GM21526 (cell line): Measurements from ENCODE around the gene TTLL8.

Experiments
- ATAC-seq: cut with Tn5 transposase; IDR thresholded peaks from one replicate; pipeline ENCODE4 v1.9.1; 2021; ENCODE audit warnings: moderate library complexity; ENCODE audit not compliant: unreplicated experiment, low FRiP score

TTLL8 gene

DNA sequence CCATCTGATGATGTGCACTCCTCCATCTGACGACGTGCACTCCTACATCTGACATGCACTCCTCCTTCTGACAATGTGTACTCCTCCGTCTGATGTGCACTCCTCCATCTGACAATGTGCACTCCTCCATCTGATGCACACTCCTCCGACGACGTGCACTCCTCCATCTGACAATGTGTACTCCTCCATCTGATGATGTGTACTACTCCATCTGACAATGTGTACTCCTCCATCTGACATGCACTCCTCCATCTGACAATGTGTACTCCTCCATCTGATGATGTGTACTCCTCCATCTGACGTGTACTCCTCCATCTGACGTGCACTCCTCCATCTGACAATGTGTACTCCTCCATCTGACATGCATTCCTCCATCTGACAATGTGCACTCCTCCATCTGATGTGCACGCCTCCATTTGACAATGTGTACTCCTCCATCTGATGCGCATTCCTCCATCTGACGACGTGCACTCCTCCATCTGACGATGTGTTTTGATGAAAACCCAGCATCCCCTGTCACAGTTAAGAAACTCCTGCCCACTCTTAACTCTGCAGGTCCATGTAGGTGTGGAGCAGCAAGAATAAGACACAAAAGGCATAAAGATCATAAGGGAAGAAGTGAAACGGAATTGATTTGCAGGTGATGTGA is 35.8 kb downstream of the TTLL8 start:
- no peak for ATAC-seq

DNA sequence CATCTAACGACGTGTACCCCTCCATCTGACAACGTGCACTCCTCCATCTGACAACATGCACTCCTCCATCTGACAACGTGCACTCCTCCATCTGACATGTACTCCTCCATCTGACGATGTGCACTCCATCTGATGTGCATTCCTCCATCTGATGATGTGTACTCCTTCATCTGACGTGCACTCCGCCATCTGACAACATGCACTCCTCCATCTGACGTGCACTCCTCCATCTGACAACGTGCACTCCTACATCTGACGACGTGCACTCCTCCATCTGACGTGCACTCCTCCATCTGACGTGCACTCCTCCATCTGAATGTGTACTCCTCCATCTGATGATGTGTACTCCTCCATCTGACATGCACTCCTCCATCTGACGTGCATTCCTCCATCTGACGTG is 37.5 kb downstream of the TTLL8 start:
- no peak for ATAC-seq

DNA sequence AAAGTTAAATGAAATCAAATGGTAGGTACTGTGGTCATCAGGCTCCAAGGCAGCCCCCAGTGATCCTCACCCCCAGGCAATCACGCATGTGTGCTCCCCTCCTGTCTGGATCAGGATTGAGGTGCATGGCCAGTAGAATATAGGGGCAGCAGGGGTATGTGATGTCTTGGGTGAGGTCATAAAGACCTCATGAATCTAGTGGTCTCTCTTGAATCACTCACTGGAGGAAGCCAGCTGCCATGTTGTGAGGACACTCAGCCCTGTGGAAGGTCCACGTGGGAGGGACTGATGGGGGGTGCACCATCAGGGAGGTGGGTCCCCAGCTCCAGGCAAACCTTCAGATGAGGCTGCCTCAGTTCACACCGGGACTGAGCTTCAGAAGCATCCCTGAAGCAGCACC is 38.8 kb downstream of the TTLL8 start:
- ATAC-seq = no peak

DNA sequence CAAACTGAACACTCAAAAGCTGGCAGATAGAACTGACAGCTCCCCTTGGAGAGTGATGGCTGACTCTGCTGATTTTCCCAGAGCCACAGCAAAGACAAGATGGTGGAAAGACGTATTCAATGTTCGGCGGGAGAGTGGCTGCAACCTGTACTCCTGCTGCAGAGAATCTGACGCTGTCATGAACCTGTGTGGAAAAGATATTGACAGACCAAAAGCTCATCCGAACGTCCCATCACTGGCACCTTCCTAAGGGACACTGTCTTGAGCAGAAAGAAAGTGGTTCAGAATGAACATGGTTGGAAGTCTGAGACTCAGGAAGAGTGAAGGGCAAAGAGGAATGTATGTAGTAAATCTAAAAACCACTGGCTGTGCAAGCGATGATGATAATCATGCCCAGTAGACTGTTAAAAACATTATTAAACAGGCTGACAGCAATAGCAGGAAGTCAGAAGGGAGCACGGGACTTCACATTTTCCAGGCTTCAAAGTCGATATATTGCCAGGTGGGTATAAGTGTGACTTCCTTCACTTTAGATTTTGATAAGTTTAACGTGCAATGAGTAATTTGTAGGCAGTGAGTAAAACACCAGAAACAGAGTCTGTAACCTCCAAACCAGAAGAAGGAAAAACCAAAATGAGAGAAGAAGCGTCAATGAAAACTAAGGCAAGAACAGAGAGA is 39.4 kb downstream of the TTLL8 start:
- no peak for ATAC-seq

DNA sequence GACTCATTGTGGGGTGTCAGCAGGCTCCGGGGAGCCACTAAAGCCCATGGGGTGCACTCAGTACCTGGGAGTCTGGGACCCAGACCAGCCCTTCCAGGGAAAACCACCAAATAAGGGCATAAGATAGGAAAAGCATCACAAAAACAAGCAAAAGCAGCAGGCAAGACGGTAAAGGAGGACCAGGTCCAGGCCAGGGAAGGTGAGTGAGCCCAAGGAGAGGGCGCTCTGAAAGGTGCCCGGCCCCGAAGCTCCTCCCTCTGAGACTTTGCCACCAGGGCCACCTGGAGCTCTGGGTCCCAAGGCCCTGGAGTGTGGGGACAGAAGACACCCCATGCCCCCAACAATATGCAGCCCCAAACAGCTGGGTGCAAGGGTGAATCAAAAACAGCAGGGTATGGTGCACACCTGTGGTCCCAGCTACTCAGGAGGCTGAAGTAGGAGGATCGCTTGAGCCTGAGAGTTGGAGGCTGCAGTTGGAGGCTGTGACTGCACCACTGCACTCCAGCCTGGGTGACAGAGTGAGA is 40.3 kb downstream of the TTLL8 start:
- ATAC-seq = no peak

DNA sequence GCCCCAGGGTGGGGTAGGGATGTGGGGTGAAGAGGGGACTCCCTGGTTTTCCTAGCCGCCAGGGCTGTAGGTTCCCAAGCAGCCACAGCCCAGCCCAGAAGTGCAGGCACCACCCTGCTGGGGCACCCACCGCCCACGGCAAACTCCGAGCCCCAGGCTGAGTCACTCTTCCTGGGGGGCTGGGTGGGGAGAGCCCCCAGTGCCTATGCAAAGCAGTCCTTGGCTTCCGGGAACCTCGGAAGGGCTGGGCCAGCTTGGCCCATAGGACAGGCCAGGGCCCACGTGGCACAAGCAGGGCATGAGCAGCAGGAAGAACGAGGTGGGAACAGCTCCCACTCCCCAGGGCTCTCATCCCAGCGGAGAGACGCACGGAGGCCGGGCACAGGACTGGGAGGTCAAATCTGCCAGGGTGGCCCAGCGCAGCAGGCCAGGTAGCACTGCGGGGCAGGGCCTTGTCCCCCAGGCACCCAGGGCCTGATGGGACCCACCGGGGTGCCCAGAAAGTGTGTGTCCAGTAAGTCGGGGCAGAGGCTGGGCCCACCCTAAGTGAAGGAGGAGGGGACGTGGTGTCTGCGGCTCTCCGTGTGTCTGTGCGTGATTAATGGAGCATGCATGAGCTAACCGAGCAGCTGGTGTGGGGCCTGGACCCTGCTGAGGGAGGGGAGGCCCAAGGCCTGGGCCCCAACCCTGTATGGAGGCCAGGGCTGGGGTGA is 41.0 kb downstream of the TTLL8 start:
- no peak for ATAC-seq

DNA sequence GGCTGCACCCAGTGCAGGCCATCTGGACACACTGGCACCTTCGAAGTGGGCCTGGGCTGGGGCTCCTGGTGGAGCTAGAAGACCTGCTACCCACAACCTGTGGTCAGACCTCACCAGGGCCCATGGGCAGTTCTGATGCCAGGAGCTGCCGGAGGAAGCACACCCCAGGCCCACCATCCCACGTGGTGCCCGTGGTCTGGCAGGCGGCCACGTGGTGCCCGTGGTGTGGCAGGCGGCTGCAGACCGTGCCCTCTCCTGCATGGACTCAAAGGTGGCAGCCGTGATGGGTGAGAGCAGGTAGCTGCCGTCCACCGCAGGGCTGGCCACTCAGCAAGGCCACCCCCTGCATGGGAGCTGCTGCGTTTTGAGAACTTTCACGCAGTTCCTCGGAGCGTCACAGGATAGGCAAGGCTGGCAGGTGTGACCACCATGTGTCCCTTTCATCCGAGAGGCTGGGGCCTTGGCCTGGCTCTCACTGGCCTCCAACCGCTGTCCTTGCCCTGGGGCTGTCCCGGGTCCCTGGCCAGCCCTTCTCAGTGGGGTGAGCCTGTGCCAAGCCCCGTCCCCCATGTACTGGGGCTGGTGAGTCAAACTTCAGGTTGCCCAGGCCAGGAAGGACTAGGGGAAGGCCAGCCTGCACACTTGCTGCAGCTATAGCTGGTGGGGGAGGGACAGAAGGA is 41.6 kb downstream of the TTLL8 start:
- ATAC-seq = no peak

DNA sequence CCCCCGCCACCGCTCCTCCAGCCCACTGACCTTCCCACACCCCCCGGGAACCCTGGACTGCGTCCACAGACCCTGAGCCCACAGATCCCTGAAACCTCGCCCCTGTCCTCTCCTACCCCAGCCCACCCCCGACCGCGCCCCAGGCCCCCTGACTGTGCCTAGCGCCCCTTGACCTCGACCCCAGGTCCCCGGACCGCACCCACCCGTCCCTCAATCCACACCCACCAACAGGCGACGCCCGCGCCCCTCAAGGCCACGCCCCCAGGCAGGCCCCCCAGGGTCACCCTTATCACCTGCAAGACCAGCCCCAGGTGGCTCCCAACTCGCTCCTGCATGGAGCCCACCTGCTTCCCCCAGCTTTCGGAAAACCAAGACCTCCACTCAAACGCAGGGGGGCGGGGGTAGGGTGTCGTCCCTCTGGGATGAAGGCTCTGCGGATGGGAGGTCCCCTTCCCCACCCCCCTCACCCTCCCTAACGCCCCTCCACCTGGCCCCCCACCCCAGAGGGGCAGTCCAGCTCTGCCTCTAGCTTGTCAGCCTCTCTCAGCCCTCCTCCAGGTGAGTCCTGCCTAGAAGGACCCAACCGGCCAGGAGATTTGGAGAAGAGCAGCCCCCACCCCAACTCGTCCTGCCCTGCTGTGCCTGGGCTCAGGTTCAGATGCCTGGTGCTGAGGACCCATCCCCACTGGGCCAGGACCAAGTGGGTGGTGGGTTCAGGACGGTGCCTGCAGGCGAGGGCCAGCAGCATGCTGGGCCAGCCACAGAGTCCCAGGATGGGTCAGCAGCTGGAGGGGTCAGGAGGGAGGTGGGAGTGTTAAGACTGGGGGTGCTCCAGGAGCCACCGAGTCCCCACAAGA is 42.4 kb downstream of the TTLL8 start:
- ATAC-seq = no peak

DNA sequence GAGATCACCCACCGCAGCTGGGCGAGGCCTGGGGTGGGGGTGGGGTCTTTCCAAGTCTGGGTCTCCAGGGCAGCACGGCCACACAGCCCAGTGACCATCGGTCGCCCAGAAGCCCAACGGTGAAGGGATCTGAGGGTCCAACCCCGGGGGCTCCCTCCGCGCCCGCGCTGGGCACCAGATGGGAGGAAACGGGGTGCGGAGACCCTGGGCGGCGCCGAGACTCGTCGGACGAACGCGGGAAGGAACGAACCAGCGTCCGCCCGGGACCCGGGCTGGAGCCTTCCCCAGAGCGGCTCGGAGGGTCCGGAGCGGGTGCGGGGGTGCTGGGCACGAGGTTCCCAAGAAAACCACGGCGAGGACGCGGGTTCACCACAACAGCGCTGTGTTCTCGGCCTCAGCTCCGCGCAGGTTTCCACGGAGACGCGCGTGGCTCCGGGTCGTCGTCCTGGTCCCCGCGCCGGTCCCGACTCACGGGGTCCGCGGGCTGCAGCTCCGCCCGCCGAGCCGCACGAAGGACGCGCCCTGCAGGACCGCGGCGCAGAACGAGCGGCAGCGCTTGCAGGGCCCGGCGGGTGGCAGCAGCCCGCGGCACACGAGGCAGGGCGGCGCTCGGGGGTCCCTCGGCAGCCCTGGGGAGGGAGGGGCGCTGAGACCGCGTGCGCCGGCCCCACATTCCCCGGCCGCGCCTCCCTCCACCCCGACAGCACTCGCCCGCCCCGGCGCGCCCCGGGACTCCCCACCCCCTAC is 43.3 kb downstream of the TTLL8 start:
- no peak for ATAC-seq

DNA sequence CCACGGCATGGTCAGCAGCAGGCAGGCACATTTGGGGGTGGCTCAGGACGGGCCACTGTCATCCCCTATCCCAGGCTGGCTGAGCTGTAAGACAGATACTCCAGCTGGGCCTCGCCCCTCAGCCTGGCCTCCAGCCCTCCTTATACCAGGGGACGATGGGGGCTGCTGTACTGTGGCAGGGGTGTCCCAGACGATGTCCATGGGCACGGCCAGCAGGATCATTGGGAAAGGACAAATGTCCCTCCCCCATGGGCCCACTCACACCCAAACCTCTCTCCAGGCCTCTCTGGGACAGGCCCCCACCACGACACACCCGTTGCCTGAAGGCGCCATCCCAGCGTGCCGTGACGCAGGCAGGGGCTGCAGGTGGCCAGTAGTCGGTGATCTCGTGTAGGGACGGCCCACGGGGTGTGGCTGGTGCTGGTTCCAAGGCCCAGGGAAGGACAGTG is 44.0 kb downstream of the TTLL8 start:
- no peak for ATAC-seq

DNA sequence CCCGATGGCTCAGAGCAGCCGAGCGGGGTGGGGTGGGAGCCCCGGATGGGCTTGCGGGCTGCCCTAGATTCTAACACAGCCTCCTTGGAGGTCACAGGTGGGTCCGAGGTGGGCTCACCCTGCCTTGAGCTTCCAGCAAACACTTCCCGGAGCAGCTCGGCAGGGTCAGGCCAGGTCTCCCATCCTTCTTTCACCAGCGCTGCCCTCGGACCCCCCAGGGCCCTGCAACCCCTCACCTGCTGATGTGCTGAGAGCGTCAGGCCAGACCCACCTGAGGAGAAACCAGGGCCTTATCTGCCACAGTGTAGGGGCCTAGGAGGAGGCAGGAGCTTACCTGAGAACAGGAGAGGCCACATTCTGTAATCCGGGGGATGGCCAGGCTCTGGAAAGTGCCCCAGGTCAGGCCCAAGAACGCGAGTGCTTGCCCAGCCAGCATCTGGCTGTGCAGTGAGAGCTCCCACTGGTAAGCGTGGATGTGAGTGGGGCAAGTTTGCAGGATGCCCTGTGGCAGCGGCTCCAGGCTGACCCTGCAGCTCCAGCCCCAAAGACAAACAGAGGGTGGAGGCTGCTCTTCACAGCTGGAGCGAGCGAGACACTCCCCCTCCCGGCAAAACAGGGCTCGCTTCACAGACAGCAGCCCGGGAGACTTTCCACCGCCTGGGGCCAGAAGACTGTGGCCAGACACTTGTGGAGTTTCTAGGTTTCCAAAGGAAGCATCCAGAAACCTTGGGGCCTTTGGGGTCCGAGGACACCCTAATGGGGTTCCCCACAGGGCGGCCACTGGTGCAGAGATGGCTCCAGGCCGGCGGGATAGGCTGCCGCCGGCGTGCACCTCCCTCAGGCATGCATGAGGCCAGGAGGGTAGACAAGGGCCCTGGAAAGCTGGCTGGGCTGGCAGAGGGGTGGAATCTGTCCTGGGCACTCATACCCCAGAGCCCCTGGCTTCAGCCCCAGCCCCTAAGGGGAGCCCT is 45.6 kb downstream of the TTLL8 start, which contains the start of gene IL17REL:
Gene IL17REL, minus strand, starts transcription at position 555 of the 971 bp plus-strand sequence. Its CDS starts 119 bp downstream, at position 436.
- no peak for ATAC-seq

DNA sequence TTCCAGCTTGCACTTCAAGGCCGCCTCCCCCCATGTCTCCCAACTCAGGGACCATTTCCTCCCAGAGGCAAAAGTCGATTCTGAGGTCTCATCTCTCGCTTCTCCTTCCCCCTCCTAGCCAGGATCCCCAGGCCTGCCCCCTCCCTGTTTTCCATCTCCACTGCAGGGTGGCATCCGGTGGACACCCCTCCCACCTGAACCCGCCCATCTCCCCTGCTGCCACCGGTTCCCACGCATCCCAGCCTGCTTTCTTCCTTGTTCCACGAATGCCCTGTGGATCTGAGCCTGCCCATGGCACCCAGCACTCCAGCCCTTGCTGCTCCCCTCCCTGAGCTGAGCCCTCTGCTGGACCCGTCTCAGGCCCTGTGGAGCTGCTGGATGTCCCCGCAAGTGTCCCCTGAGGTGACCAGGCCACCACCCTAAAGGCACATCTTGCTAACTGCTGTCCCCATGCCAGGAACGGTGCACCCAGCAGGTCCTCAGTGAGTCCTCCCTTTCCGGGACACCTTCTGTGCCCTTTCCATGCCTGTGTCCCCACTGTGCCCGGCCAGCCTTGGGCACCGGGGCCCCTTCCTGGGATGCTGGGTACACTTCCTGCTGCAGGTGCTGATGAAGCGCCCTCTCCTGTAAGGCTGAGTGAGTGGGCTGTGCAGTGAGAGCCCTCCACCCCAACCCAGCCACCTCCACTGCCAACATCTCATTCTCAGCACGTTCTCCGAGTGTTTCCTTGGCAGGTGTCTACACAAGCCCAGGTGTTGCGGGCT is 46.5 kb downstream of the TTLL8 start:
- ATAC-seq = no peak

DNA sequence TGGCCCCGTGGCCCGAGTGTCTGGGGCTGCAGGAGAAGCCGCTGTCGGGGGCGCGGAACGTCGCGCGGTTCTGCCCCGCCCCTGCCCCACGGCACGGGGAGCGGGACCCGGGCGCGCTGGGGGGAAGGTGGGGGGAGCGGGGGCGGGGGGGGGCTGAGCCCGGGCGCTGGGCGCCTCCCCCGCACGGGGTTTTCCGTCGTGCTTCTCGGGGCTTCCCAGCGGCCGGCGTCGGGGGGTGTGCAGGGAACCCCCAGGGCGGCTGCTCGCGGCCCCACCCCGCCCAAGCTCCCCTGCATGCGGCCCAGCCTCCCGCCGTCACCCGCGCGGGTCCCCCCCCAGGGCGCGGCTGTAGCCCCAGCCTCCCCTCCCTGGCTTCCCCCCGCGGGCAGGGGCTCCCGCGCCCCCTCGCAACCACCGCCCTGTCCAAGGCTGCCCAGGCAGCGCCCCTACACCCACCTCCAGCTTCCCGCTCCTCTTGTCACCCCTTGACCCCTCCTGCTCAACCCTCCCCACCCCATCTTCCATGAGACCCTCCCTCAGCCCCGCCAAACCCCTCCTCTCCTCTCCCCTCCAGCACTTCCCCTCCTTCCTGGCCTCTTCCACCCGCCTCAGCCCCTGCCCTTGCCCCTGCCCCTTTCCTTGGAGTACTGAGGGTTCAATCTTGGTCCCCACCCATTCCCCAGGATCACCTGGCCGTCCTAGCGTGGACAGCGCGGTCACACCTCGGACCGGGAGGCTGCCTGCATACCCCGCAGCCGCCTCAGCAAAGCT is 47.2 kb downstream of the TTLL8 start:
- ATAC-seq = no peak

DNA sequence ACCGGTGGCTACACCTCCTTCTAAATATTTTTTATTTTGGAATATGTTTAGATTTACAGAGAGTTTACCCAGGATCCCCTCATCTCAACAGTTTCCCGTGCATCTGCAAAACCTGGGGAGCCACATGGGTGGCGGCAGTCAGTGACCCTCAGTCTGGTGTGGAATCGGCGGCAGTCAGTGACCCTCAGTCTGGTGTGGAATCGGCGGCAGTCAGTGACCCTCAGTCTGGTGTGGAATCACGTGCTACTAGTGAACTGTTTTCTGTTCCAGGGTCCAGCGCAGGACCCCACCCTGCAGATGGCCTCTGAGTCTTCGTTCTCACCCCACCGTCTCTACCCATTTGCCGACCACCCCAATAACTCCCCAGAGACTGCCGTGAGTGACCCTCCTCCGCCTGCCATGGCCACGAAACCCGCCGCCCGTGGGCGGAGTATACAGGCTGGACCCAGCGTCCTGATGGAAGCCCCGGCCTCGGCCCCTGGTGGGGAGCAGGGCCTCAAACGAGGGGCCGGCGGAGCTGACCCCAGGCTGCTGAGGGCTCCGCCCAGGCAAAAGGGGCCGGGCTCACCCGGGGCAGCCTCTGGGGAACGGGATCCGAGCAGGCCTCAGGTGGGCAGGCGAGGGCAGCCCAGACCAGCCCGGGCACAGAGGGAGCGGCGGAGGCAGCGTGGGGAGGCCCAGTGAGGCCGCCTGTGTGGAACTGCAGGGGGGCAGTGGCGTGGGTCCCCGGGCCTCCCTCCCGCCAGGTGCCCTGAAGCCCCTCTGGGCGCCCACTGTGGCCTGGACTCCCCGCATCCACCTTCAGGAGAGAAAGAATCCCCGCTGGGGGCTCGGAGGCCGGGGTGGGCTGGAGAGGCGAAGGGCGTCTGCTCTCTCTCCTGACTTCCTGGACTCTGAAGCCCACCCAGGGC is 48.1 kb downstream of the TTLL8 start:
- ATAC-seq = no peak

DNA sequence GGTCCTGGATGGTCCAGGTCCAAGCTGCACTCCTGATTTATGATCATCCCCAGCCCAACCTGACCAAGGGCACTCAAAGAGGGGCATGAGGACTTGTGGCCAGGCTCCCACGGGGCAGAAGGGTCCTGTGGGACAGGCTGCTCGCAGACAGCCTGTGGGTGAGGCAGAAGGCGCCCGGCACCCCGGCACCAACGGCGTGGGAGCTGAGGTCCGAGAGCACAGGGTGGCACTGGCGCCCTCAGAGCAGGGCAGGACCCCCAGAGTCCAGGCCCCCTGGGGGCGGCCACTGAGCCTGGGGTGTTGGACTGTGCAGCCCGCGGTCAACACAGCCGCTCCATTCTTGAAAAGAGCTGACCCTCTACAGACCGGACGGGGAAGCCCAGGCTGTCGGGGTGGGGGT is 48.8 kb downstream of the TTLL8 start:
- no peak for ATAC-seq
